ENCODE measurements around the gene XKR3.
"Not testable (repeated sequence)": the region's sequence is repeated elsewhere in the genome, so short reads cannot be mapped to it uniquely, and the experiment has no call there.

XKR3 gene

GRCh38 chr22:16760416-16760815, 64.8 kb downstream of the XKR3 start:
- H3K36me3 ChIP-seq (ENCODE audit: control insufficient read depth in 1 of 2, insufficient read depth in 2 of 2, low read length in 2 of 2); H3K9me3 ChIP-seq (ENCODE audit: control insufficient read depth in 1 of 2, low read length in 2 of 2); H3K27me3 ChIP-seq (ENCODE audit: control insufficient read depth in 1 of 2, insufficient read depth in 2 of 2, low read length in 2 of 2); H3K9ac ChIP-seq (ENCODE audit: low read depth in 1 of 2, low read length in 2 of 2); H3K4me1 ChIP-seq (ENCODE audit: control insufficient read depth in 1 of 2, insufficient read depth in 2 of 2, low read length in 2 of 2); H3K27ac ChIP-seq (ENCODE audit: low read depth, low read length); H3K4me3 ChIP-seq (ENCODE audit: low read depth in 1 of 2, low read length in 2 of 2): not testable (repeated sequence)

GRCh38 chr22:16749282-16749681, 75.9 kb downstream of the XKR3 start:
- not testable (repeated sequence) for H3K9ac ChIP-seq (ENCODE audit: low read depth in 1 of 2, low read length in 2 of 2); H3K27me3 ChIP-seq (ENCODE audit: control insufficient read depth in 1 of 2, insufficient read depth in 2 of 2, low read length in 2 of 2); H3K4me3 ChIP-seq (ENCODE audit: low read depth in 1 of 2, low read length in 2 of 2); H3K27ac ChIP-seq (ENCODE audit: low read depth, low read length); H3K36me3 ChIP-seq (ENCODE audit: control insufficient read depth in 1 of 2, insufficient read depth in 2 of 2, low read length in 2 of 2); H3K4me1 ChIP-seq (ENCODE audit: control insufficient read depth in 1 of 2, insufficient read depth in 2 of 2, low read length in 2 of 2); H3K9me3 ChIP-seq (ENCODE audit: control insufficient read depth in 1 of 2, low read length in 2 of 2)

GRCh38 chr22:16748160-16748929, 76.9 kb downstream of the XKR3 start:
- not testable (repeated sequence) for H3K4me1 ChIP-seq (ENCODE audit: control insufficient read depth in 1 of 2, insufficient read depth in 2 of 2, low read length in 2 of 2); H3K36me3 ChIP-seq (ENCODE audit: control insufficient read depth in 1 of 2, insufficient read depth in 2 of 2, low read length in 2 of 2); H3K27ac ChIP-seq (ENCODE audit: low read depth, low read length); H3K4me3 ChIP-seq (ENCODE audit: low read depth in 1 of 2, low read length in 2 of 2); H3K9ac ChIP-seq (ENCODE audit: low read depth in 1 of 2, low read length in 2 of 2); H3K27me3 ChIP-seq (ENCODE audit: control insufficient read depth in 1 of 2, insufficient read depth in 2 of 2, low read length in 2 of 2); H3K9me3 ChIP-seq (ENCODE audit: control insufficient read depth in 1 of 2, low read length in 2 of 2)

- not testable (repeated sequence) for H3K27ac ChIP-seq (ENCODE audit: low read depth, low read length); H3K9me3 ChIP-seq (ENCODE audit: control insufficient read depth in 1 of 2, low read length in 2 of 2); H3K4me1 ChIP-seq (ENCODE audit: control insufficient read depth in 1 of 2, insufficient read depth in 2 of 2, low read length in 2 of 2); H3K9ac ChIP-seq (ENCODE audit: low read depth in 1 of 2, low read length in 2 of 2); H3K27me3 ChIP-seq (ENCODE audit: control insufficient read depth in 1 of 2, insufficient read depth in 2 of 2, low read length in 2 of 2); H3K4me3 ChIP-seq (ENCODE audit: low read depth in 1 of 2, low read length in 2 of 2); H3K36me3 ChIP-seq (ENCODE audit: control insufficient read depth in 1 of 2, insufficient read depth in 2 of 2, low read length in 2 of 2)
Observed at GRCh38 chr22:16747266-16748159, 77.7 kb downstream of the XKR3 start.

- H3K4me3 ChIP-seq (ENCODE audit: low read depth in 1 of 2, low read length in 2 of 2); H3K9me3 ChIP-seq (ENCODE audit: control insufficient read depth in 1 of 2, low read length in 2 of 2); H3K4me1 ChIP-seq (ENCODE audit: control insufficient read depth in 1 of 2, insufficient read depth in 2 of 2, low read length in 2 of 2); H3K36me3 ChIP-seq (ENCODE audit: control insufficient read depth in 1 of 2, insufficient read depth in 2 of 2, low read length in 2 of 2); H3K27me3 ChIP-seq (ENCODE audit: control insufficient read depth in 1 of 2, insufficient read depth in 2 of 2, low read length in 2 of 2); H3K27ac ChIP-seq (ENCODE audit: low read depth, low read length); H3K9ac ChIP-seq (ENCODE audit: low read depth in 1 of 2, low read length in 2 of 2): not testable (repeated sequence)
Observed at GRCh38 chr22:16734271-16734670, 90.9 kb downstream of the XKR3 start.
